Activated CD8-positive, alpha-beta memory T cell treated with anti-CD3 and anti-CD28 coated beads, Interleukin-2, amount 50 U/mL, for 1 hour (primary cell): Measurements from ENCODE around the gene SLC12A3.

Experiments
- DNase-seq: peaks from one replicate; pipeline ENCODE4 v3.0.0-alpha.2; 2020; ENCODE audit errors: extremely low read depth

SLC12A3 gene

GRCh38 chr16:56864960-56865359 lies at the start of gene SLC12A3:
SLC12A3 (plus strand) TSS chr16:56865207; CDS start chr16:56865236, 29 bp downstream.
- no peak for DNase-seq

- DNase-seq = no peak
Measured at GRCh38 chr16:56815721-56816120, 49.3 kb upstream of the SLC12A3 start.

GRCh38 chr16:56817056-56817455 lies 48.0 kb upstream of the SLC12A3 start:
- DNase-seq = no peak

DNA sequence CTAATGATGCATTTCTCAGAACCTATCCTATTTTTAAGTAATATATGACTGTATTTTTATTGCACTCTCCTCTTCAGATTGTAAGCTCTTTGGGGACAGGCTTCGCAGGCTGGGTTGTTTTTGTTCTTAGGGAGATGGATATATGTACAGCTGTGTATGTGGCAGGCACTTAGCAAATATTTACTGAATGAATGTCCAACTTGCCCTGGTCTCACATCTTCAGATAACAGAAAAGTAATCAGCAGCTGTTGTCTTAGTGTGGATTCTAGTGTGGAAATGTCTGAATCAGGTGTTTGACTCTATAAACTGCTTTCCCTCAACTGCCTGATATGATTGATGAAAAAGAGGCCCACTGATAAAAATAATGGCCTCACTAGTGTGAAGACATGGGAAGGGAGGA lies 47.1 kb upstream of the SLC12A3 start:
- DNase-seq = no peak

DNA sequence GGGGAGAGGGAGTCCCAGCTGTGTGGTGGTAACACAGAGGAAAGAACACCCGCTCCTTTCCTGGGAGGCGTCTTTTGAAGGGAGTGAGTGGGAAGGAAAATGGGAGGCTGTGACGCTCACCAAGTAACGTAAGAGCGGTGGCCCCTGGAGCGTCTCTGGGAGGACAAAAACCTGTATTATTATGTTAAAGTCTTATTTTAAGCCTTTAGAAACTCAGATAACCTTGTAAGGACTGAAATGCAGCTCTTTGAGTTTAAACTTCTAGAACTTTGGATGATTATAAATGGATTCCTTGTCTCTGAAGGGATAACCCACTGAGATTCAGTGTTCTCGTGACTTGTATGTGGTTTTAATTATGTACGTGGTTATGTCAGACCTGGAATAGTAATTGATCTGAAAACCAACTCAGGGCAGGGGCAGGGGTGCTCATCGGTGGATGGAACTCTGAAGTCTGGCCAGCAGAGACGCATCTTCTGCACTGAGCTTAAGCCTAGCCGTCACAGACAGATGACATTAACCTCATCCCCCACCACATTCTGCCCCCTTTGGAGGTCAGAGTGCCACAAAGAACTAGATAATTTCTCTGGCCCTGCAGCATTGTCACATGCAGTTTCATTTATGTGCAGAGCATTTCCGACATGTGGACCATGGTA lies 41.8 kb upstream of the SLC12A3 start:
- no peak for DNase-seq

GRCh38 chr16:56824331-56824730 lies 40.7 kb upstream of the SLC12A3 start:
- DNase-seq = no peak

DNA sequence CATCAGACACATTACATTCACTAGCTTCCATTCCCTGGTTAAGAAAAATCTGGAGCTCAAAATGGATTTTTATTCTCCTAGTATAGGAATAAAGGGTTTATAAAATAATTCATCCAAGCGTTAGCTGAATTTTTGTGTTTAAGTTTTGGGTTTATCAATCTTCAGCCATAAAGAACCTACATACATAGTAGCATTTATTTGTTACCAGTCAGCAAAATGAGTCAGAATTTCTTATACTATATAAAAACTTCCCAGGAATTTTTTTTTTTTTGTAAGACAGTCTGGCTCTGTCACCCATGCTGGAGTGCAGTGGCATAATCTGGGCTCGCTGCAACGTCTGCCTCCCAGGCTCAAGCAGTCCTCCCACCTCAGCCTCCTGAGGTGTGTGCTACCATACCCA lies 40.2 kb upstream of the SLC12A3 start:
- no peak for DNase-seq

GRCh38 chr16:56825826-56826225 lies 39.2 kb upstream of the SLC12A3 start:
- DNase-seq = no peak

DNA sequence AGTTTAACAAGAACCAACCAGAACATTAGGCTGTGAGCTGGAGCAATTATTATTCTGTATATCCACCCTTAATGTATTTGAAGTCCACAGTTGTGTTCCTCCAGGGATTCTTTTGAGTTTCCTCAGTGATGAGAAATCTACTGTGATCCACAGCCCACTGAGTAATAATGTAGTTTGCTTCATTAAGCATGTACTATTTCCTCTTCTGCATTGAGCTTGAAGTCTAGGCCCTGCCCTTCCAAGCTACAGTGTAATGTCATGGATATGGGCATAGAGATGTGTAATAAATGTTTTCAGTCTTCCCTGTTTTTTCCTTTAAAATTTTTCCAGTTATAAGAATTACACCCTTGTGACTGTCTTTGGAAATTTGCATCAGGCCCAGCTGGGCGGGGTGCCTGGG lies 36.4 kb upstream of the SLC12A3 start:
- no peak for DNase-seq

DNA sequence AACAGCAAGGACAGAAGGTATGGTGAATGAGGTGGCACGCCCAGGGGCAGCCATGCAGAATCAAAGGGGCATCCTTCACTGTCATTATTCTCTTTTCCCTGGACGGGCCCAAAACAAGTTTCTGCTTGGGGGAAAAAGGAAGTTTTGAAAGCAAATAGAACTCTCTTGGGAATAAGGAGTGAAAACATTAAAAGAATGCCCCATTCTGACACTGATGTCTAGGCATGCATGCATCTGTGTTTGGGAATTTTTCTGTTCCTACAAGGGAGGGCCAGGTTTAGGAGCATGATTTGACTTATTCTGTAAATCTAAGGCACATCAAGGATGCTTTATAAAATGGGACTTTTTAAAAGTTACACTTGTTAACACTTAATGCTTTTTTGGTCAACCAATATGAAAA lies 34.3 kb upstream of the SLC12A3 start:
- no peak for DNase-seq

GRCh38 chr16:56832768-56833167 lies 32.2 kb upstream of the SLC12A3 start:
- DNase-seq = no peak

- DNase-seq = no peak
Measured at GRCh38 chr16:56833243-56833970, 31.6 kb upstream of the SLC12A3 start.

DNA sequence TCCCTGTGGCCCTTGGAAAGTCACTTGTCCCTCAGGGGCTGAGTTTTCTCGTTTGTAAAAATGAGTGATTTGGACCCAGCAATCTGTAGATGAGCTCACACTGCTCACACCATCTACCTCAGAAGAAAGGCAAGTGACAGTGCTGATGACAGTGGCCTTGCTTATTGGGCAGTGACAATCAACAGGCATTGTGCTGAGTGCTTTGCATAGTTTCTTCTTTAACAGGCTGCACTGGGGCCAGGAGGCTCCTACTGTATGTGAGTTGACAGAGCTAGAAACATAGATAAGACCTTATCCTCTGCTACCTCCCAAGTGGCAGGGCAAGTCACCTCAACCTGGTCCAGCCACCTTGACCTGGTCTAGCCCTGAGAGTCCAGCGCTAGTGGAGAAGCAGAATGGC lies 29.7 kb upstream of the SLC12A3 start:
- DNase-seq = no peak

GRCh38 chr16:56836410-56837230 lies 28.4 kb upstream of the SLC12A3 start:
- no peak for DNase-seq

- DNase-seq = no peak
Measured at GRCh38 chr16:56838622-56839337, 26.2 kb upstream of the SLC12A3 start.

- no peak for DNase-seq
Measured at GRCh38 chr16:56841233-56841632, 23.8 kb upstream of the SLC12A3 start.

DNA sequence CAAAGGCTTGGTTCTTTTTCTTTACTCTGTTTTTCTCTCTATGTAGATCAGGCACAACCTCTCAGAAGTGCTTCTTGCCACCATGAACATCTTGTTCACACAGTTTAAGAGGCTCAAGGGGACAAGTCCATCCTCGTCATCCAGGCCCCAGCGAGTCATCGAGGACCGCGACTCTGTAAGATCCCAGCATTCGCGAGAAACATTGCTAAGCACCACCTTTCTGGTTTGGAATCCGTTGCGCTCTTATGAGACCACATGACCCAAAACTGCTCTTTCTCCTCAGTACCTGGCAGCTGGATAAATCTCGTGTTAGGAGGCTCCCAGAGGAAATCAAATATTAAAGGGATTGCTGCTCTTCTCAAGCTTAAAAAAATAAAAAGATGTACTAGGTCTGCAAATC lies 23.3 kb upstream of the SLC12A3 start:
- DNase-seq = no peak

DNA sequence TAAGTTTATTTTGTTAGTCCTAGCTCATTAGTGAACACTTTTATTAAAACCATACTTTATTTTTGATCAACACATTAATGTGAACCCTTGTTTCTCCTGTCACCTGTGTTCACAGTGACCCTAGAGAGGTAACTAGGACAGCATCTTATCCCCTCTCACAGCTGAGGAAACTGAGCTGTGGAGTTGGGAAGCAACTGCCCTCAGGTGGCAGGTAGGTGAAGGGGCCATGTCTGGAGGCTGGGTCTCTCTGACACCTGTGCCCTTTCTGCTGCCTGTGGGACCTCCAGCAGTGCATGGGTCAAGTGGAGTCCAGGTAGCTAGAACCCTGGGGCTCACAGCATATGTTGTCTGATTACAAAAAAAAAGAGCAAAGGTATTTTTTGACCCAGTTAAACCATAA lies 22.9 kb upstream of the SLC12A3 start:
- no peak for DNase-seq

DNA sequence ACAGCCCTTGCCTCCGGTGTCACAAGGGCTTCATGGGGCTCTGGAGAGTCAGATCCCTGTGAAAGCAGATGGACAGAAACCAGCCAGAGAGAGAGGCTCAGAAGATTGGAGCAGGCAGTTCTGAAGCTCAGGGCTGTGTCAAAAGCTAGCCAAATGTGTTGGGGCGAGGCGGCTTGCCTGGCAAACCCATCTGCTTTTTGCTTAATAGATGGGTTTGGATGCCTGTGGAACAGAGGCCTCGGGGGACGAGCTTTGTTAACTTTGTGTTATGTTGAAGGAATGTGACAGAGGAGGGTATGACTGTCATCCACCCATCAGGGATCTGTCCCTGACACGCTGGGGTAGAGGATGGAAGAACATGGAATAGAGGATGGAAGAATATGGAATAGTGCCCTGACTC lies 21.0 kb upstream of the SLC12A3 start:
- no peak for DNase-seq

- no peak for DNase-seq
Measured at GRCh38 chr16:56847173-56847910, 17.7 kb upstream of the SLC12A3 start.
